GM12891 (cell line): ENCODE data around the gene XPC.

Experiments
- DNase-seq: peaks from one replicate; pipeline ENCODE4 v3.0.0; 2011; ENCODE audit warnings: low spot score; ENCODE audit not compliant: insufficient read length
- FAIRE-seq: peaks from 2 replicates; lab custom pipeline; 2011; peaks lifted over from hg19 to GRCh38; lab: Jason Lieb, UNC
- PAX5 ChIP-seq: IDR thresholded peaks from 2 replicates; pipeline ENCODE4 v1.6.1; 2011; ENCODE audit warnings: low read length, moderate library complexity, mild to moderate bottlenecking; ENCODE audit not compliant: insufficient read depth, severe bottlenecking
- POLR2A ChIP-seq: IDR thresholded peaks from 2 replicates; pipeline ENCODE4 v1.6.1; 2011; ENCODE audit warnings: low read depth, low read length, control low read depth
- POLR2AphosphoS5 ChIP-seq: IDR thresholded peaks from 2 replicates; pipeline ENCODE4 v1.6.1; 2011; ENCODE audit warnings: low read depth, low read length, control low read depth
- POU2F2 ChIP-seq: IDR thresholded peaks from 2 replicates; pipeline ENCODE4 v1.6.1; 2011; ENCODE audit warnings: low read depth, mild to moderate bottlenecking, control low read depth, low read length, moderate library complexity
- SPI1 ChIP-seq: IDR thresholded peaks from 2 replicates; pipeline ENCODE4 v1.6.1; 2011; ENCODE audit warnings: low read depth, low read length, control low read depth
- TAF1 ChIP-seq: IDR thresholded peaks from 2 replicates; pipeline ENCODE4 v1.6.1; 2011; ENCODE audit warnings: low read depth, low read length, control low read depth

XPC gene

GRCh38 chr3:14156843-14157561 lies 21.4 kb downstream of the XPC start:
- no peak for DNase-seq
- FAIRE-seq = no peak
- TF ChIP-seq POLR2AphosphoS5 = no peak
- no peak for TF ChIP-seq POLR2A
- TF ChIP-seq PAX5 = no peak
- TF ChIP-seq TAF1 = no peak
- TF ChIP-seq SPI1 = no peak

GRCh38 chr3:14156201-14156600 lies 22.2 kb downstream of the XPC start:
- FAIRE-seq (no peak), DNase-seq (no peak)
- TF ChIP-seq PAX5 (no peak), POU2F2 (no peak), POLR2A (no peak), POLR2AphosphoS5 (no peak), SPI1 (no peak), TAF1 (no peak)

- TF ChIP-seq POU2F2 (no peak), POLR2A (no peak), SPI1 (no peak), POLR2AphosphoS5 (no peak), TAF1 (no peak), PAX5 (no peak)
- FAIRE-seq (no peak), DNase-seq (no peak)
These were observed 23.4 kb downstream of the XPC start for GRCh38 chr3:14154895-14155440.

- DNase-seq = no peak
- TF ChIP-seq POLR2A = no peak
- TF ChIP-seq POU2F2 = no peak
- TF ChIP-seq PAX5 = no peak
- no peak for TF ChIP-seq TAF1
- TF ChIP-seq SPI1 = no peak
- no peak for TF ChIP-seq POLR2AphosphoS5
- no peak for FAIRE-seq
These were observed 24.1 kb downstream of the XPC start for GRCh38 chr3:14154276-14154675.

- DNase-seq = no peak
- TF ChIP-seq SPI1 (no peak), PAX5 (no peak)
- no peak for FAIRE-seq
These were observed 24.7 kb downstream of the XPC start for GRCh38 chr3:14153663-14154062.

- TF ChIP-seq POU2F2 (no peak), POLR2AphosphoS5 (no peak)
- FAIRE-seq (no peak), DNase-seq (no peak)
These were observed 25.4 kb downstream of the XPC start for GRCh38 chr3:14152963-14153355.

GRCh38 chr3:14152233-14152962 lies 26.0 kb downstream of the XPC start:
- TF ChIP-seq PAX5 (no peak), POLR2A (no peak), POLR2AphosphoS5 (no peak), TAF1 (no peak), SPI1 (no peak), POU2F2 (no peak)
- DNase-seq (no peak), FAIRE-seq (no peak)

- DNase-seq = no peak
- FAIRE-seq = no peak
- TF ChIP-seq POLR2A (0 out of 2 replicates have a peak, but pooled peaks have one; percentile 25), TAF1 (no peak)
These were observed 26.8 kb downstream of the XPC start for GRCh38 chr3:14151471-14152083.

- no peak for TF ChIP-seq POLR2A
- no peak for TF ChIP-seq TAF1
- no peak for TF ChIP-seq PAX5
- TF ChIP-seq POLR2AphosphoS5 = no peak
- no peak for TF ChIP-seq SPI1
- no peak for TF ChIP-seq POU2F2
- DNase-seq (no peak), FAIRE-seq (no peak)
These were observed 27.7 kb downstream of the XPC start for GRCh38 chr3:14150491-14151230.
